Gastroesophageal sphincter (tissue), 3 donors: Measurements from ENCODE around the gene PIK3CA.

Source experiments
- POLR2A ChIP-seq, 2 donors: fragments of 450-650 bp; IDR thresholded peaks; one replicate each; pipeline ENCODE4 v1.6.1; 2017; ENCODE audit warnings: antibody characterized with exemption in 2 of 2, mild to moderate bottlenecking in 2 of 2, moderate library complexity in 1 of 2
- POLR2AphosphoS5 ChIP-seq: sonication (generic); formaldehyde crosslinking; IDR thresholded peaks from one replicate; pipeline ENCODE4 v1.6.1; 2017; ENCODE audit warnings: antibody characterized with exemption
- TF ChIP-seq, protein P1 (sequence below), 4 experiments: fragments of 200-600 bp in 2 of 4; fragments of 450-650 bp in 2 of 4; sonication (generic) in 1 of 4; IDR thresholded peaks; one replicate each; pipeline ENCODE4 v1.5.1; 2017 to 2019; ENCODE audit warnings: antibody characterized with exemption in 4 of 4, mild to moderate bottlenecking in 2 of 4, moderate library complexity in 2 of 4

- TF ChIP-seq, protein P1, sequence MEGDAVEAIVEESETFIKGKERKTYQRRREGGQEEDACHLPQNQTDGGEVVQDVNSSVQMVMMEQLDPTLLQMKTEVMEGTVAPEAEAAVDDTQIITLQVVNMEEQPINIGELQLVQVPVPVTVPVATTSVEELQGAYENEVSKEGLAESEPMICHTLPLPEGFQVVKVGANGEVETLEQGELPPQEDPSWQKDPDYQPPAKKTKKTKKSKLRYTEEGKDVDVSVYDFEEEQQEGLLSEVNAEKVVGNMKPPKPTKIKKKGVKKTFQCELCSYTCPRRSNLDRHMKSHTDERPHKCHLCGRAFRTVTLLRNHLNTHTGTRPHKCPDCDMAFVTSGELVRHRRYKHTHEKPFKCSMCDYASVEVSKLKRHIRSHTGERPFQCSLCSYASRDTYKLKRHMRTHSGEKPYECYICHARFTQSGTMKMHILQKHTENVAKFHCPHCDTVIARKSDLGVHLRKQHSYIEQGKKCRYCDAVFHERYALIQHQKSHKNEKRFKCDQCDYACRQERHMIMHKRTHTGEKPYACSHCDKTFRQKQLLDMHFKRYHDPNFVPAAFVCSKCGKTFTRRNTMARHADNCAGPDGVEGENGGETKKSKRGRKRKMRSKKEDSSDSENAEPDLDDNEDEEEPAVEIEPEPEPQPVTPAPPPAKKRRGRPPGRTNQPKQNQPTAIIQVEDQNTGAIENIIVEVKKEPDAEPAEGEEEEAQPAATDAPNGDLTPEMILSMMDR (IDR thresholded peaks at IDR 0.05) = no peak
- no peak for TF ChIP-seq POLR2AphosphoS5
- no peak for TF ChIP-seq POLR2A (IDR thresholded peaks at IDR 0.05)
Observed at GRCh38 chr3:179158336-179159039, 10.3 kb downstream of the PIK3CA start.
